CD4-positive, alpha-beta memory T cell (primary cell): Measurements from ENCODE around the gene CD48. TPM values are rescaled to one million over a fixed set of nuclear protein-coding genes. Genes with fewer than 3 reads are reported as not detected.

ENCODE experiments used
- CTCF ChIA-PET: fragments of 350-600 bp; sonication (Branson Sonifier 250); formaldehyde crosslinking; loops from one replicate; lab custom pipeline; 2021; ENCODE audit warnings: inconsistent platforms; ENCODE audit not compliant: partially characterized antibody; lab: Charles Lee
- POLR2A ChIA-PET: fragments of 350-600 bp; sonication (Branson Sonifier 250); formaldehyde crosslinking; loops from one replicate; lab custom pipeline; 2021; ENCODE audit not compliant: partially characterized antibody; lab: Charles Lee
- DNase-seq, 5 donors: peaks; one replicate each; pipeline versions ENCODE4 v3.0.0 to v3.0.0-alpha.2; 2020 to 2022; ENCODE audit warnings: mixed read lengths in 1 of 5
- H3K27ac ChIP-seq: one replicate; pipeline ENCODE4 v1.7.0; 2013; ENCODE audit warnings: low read depth, low read length
- H3K27me3 ChIP-seq: 2 replicates; pipeline ENCODE4 v1.7.0; 2013; ENCODE audit warnings: mild to moderate bottlenecking, low read length, moderate library complexity; ENCODE audit not compliant: insufficient read depth
- H3K36me3 ChIP-seq: 2 replicates; pipeline ENCODE4 v1.7.0; 2013; ENCODE audit warnings: mild to moderate bottlenecking, low read length, moderate library complexity; ENCODE audit not compliant: insufficient read depth
- H3K4me1 ChIP-seq: 2 replicates; pipeline ENCODE4 v1.7.0; 2013; ENCODE audit warnings: mild to moderate bottlenecking, low read length, moderate library complexity; ENCODE audit not compliant: insufficient read depth
- H3K4me3 ChIP-seq, 2 donors: one replicate each; pipeline ENCODE4 v1.7.0; 2013; ENCODE audit warnings: low read length in 2 of 2, mild to moderate bottlenecking in 1 of 2
- H3K9me3 ChIP-seq, 2 donors: one replicate each; pipeline ENCODE4 v1.7.0; 2013; ENCODE audit warnings: low read length in 2 of 2, control low read depth in 1 of 2; ENCODE audit not compliant: control insufficient read depth in 1 of 2
- H3K27ac Mint-ChIP-seq, 7 donors: one replicate each; pipeline ENCODE4 v1.8.0; 2020 to 2021; ENCODE audit warnings: mixed read lengths in 7 of 7, mild to moderate bottlenecking in 6 of 7, inconsistent platforms in 3 of 7, moderate library complexity in 3 of 7
- H3K27me3 Mint-ChIP-seq, 2 donors: one replicate each; pipeline ENCODE4 v1.8.0; 2020 to 2021; ENCODE audit warnings: mixed read lengths in 2 of 2
- H3K36me3 Mint-ChIP-seq, 2 donors: one replicate each; pipeline ENCODE4 v1.8.0; 2020 to 2021; ENCODE audit warnings: mixed read lengths in 2 of 2, inconsistent platforms in 1 of 2, mild to moderate bottlenecking in 1 of 2
- H3K4me1 Mint-ChIP-seq, 4 donors: one replicate each; pipeline ENCODE4 v1.8.0; 2020 to 2021; ENCODE audit warnings: mixed read lengths in 4 of 4, mild to moderate bottlenecking in 1 of 4
- H3K4me3 Mint-ChIP-seq, 8 donors: one replicate each; pipeline ENCODE4 v1.8.0; 2020 to 2021; ENCODE audit warnings: mixed read lengths in 8 of 8, mild to moderate bottlenecking in 7 of 8, moderate library complexity in 6 of 8, inconsistent platforms in 3 of 8
- H3K9me3 Mint-ChIP-seq, 8 donors: one replicate each; pipeline ENCODE4 v1.8.0; 2020 to 2021; ENCODE audit warnings: mixed read lengths in 8 of 8, mild to moderate bottlenecking in 5 of 8, inconsistent platforms in 3 of 8, moderate library complexity in 1 of 8
- intact Hi-C: fragments of 100-400 bp; cut with micrococcal nuclease; formaldehyde crosslinking; loops from one replicate; pipeline ENCODE4 v1.15.1; 2023
- polyA plus RNA-seq, 2 donors: library from polyadenylated mRNA; unstranded; fragments of 300-500 nt; fragmentation: Illumina TruSeq; gene quantifications; one replicate each; pipeline ENCODE4 v1.2.3, GENCODE V29; 2021
- total RNA-seq, 2 experiments: library from RNA; stranded (reverse); gene quantifications; one replicate each; pipeline ENCODE4 v1.2.3, GENCODE V29; 2021

CD48 gene
- total and polyA plus RNA-seq, 4 experiments from 2014 or later, result 228 to 329 (median 273) TPM

- peaks cover 0 to 4% (median 0%) of the 10 kb centered on the region in 8 donors for H3K9me3 Mint-ChIP-seq
- intact Hi-C loops, result loop anchor here (1.0 to 5.0 kb wide), 5 partner anchors 9 to 35 kb away; no protein-coding TSS in a partner anchor
- H3K27me3 Mint-ChIP-seq, result no peaks in the 10 kb centered on the region
- ChIA-PET CTCF (interaction anchor here (0.7 to 4.7 kb wide), 14 partner anchors 9 to 121 kb away, joined by 3 to 39 read pairs (median 4); no protein-coding TSS in a partner anchor), POLR2A (interaction anchor here (0.6 to 6.8 kb wide), 29 partner anchors 8 to 218 kb away, joined by 3 to 135 read pairs (median 5); partner anchors contain the start of genes CD48 and LY9)
- peaks cover 26 to 47% of the 10 kb centered on the region in 2 donors for H3K36me3 Mint-ChIP-seq
- H3K4me3 ChIP-seq, result peak within 1 kb of the TSS; percentile 80 to 97
- peaks cover 55% of the 10 kb centered on the region for H3K4me1 ChIP-seq
- peak within 1 kb of the TSS; percentile 88 for H3K27ac ChIP-seq
- H3K4me1 Mint-ChIP-seq, result peaks cover 47 to 94% (median 61%) of the 10 kb centered on the region in 4 donors
- no peaks in the 10 kb centered on the region for H3K9me3 ChIP-seq
- peak within 1 kb of the TSS; percentile 98 to 100 (median 99) for H3K4me3 Mint-ChIP-seq
- peak within 1 kb of the TSS; percentile 87 to 98 (median 97) for H3K27ac Mint-ChIP-seq
- no peaks in the 10 kb centered on the region for H3K27me3 ChIP-seq
- DNase-seq, result peak; percentile 45 to 74 (median 51)
- H3K36me3 ChIP-seq, result no peaks in the 10 kb centered on the region
Observed at GRCh38 chr1:160646711-160647328, 64.8 kb downstream of the CD48 start, which contains the start of gene SLAMF1. TSS of gene SLAMF1 (minus strand) at chr1:160647044. CDS start at chr1:160646945, 99 bp downstream.

- peaks cover 0 to 4% (median 0%) of the 10 kb centered on the region in 8 donors for H3K9me3 Mint-ChIP-seq
- H3K4me1 Mint-ChIP-seq, result peaks cover 45 to 94% (median 59%) of the 10 kb centered on the region in 4 donors
- ChIA-PET CTCF (interaction anchor here (0.6 to 4.7 kb wide), 14 partner anchors 14 to 519 kb away, joined by 3 to 39 read pairs (median 5); no protein-coding TSS in a partner anchor), POLR2A (interaction anchor here (0.9 to 6.8 kb wide), 28 partner anchors 8 to 218 kb away, joined by 3 to 135 read pairs (median 4); partner anchors contain the start of genes CD48 and LY9)
- intact Hi-C loops, result loop anchor here (2.0 to 5.0 kb wide), 3 partner anchors 17 to 34 kb away; no protein-coding TSS in a partner anchor
- peak overlapping the region; percentile 98 to 100 (median 99) for H3K4me3 Mint-ChIP-seq
- peak overlapping the region; percentile 88 for H3K27ac ChIP-seq
- no peaks in the 10 kb centered on the region for H3K36me3 ChIP-seq
- H3K4me3 ChIP-seq, result peak overlapping the region; percentile 80 to 97
- DNase-seq, result no peak
- H3K27me3 ChIP-seq, result no peaks in the 10 kb centered on the region
- no peaks in the 10 kb centered on the region for H3K9me3 ChIP-seq
- peaks cover 26 to 49% of the 10 kb centered on the region in 2 donors for H3K36me3 Mint-ChIP-seq
- H3K27me3 Mint-ChIP-seq, result no peaks in the 10 kb centered on the region
- H3K27ac Mint-ChIP-seq, result peak overlapping the region; percentile 87 to 98 (median 97)
- H3K4me1 ChIP-seq, result peaks cover 55% of the 10 kb centered on the region
Observed at GRCh38 chr1:160646180-160646579, 65.4 kb downstream of the CD48 start.

DNA sequence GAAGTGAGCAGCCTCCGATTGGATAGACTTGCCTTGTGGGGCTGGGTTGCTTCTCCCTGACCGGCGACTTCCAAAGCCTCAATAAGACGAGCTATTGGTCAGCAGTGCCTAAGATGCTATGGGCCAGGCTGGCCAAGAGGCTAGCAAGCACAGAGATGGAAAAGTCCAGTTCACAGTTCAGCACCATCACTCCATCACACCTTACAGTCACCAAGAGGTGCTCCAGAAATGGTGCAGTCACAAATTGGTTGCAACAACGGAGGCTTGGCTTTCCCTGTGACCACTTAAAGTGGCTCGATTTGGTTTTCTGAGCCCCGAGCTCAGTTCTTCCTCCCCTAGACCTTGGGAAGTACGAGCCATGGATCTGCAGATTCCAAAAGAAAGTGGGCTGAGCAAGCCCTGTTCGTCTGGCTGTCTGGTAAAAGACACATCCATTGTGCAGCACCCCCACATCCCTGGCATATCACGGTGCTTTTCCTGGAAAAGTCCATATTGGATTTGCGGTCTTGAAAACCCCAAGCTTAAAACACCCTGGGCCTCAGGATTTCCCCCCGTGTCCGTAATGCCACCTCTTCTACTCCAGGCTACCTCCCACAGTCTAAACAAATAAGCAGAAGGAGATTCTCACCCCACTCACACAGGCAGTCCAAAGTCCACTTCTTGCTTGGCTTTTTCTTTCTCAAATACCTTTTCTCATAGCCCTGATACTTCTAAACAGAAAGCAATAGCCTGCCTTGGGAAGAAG, 66.1 kb downstream of the CD48 start:
- Histone ChIP-seq H3K4me1 (peaks cover 55% of the 10 kb centered on the region), H3K27me3 (no peaks in the 10 kb centered on the region), H3K4me3 (peak overlapping the region; percentile 80 to 97), H3K36me3 (no peaks in the 10 kb centered on the region), H3K9me3 (no peaks in the 10 kb centered on the region), H3K27ac (peak overlapping the region; percentile 88)
- peaks cover 44 to 94% (median 59%) of the 10 kb centered on the region in 4 donors for H3K4me1 Mint-ChIP-seq
- peak overlapping the region; percentile 87 to 98 (median 97) for H3K27ac Mint-ChIP-seq
- H3K36me3 Mint-ChIP-seq, result peaks cover 25 to 51% of the 10 kb centered on the region in 2 donors
- CTCF ChIA-PET, result interaction anchor here (0.6 to 4.7 kb wide), 13 partner anchors 13 to 520 kb away, joined by 3 to 39 read pairs (median 5); no protein-coding TSS in a partner anchor
- no peaks in the 10 kb centered on the region for H3K27me3 Mint-ChIP-seq
- H3K9me3 Mint-ChIP-seq, result peaks cover 0 to 4% (median 0%) of the 10 kb centered on the region in 8 donors
- no peak for DNase-seq
- H3K4me3 Mint-ChIP-seq, result peak overlapping the region; percentile 98 to 100 (median 99)
- POLR2A ChIA-PET, result interaction anchor here (0.7 to 6.8 kb wide), 24 partner anchors 8 to 217 kb away, joined by 3 to 135 read pairs (median 4); partner anchors contain the start of genes CD48 and LY9
- intact Hi-C loops, result loop anchor here (2.0 to 5.0 kb wide), 3 partner anchors 17 to 33 kb away; no protein-coding TSS in a partner anchor

DNA sequence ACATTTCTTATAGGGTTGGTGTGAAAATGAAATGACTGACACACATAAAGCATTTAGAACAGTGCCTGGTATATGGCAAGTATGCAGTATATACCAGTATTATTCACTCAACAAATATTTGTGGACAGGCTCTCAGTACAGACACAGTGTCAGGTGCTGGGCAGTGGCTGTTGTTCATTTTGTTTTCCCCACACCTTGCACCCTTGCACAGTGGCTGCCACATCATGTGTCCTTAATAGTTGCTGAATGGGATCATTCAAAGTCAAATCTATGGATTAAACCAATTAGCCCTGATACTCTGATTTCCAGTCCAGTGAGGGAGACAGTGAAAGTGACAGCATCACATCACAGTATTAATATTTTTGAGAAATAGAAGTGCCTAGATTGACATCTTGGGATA, 67.2 kb downstream of the CD48 start:
- H3K27ac Mint-ChIP-seq, result peak overlapping the region; percentile 87 to 98 (median 97)
- no peaks in the 10 kb centered on the region for H3K27me3 Mint-ChIP-seq
- CTCF ChIA-PET, result interaction anchor here (4.1 to 4.7 kb wide), 2 partner anchors 26 to 30 kb away, joined by 36 to 39 read pairs; no protein-coding TSS in a partner anchor
- no peak for DNase-seq
- POLR2A ChIA-PET, result interaction anchor here (1.0 to 6.8 kb wide), 10 partner anchors 9 to 68 kb away, joined by 3 to 135 read pairs (median 20); partner anchors contain the start of gene CD48
- peaks cover 47 to 96% (median 62%) of the 10 kb centered on the region in 4 donors for H3K4me1 Mint-ChIP-seq
- H3K4me3 ChIP-seq, result peak overlapping the region; percentile 80 to 97
- H3K36me3 ChIP-seq, result no peaks in the 10 kb centered on the region
- intact Hi-C loops, result no loop called here
- peaks cover 32 to 60% of the 10 kb centered on the region in 2 donors for H3K36me3 Mint-ChIP-seq
- H3K27me3 ChIP-seq, result no peaks in the 10 kb centered on the region
- peak overlapping the region; percentile 88 for H3K27ac ChIP-seq
- H3K4me3 Mint-ChIP-seq, result peak overlapping the region; percentile 98 to 100 (median 99)
- peaks cover 0 to 4% (median 0%) of the 10 kb centered on the region in 8 donors for H3K9me3 Mint-ChIP-seq
- H3K4me1 ChIP-seq, result peaks cover 60% of the 10 kb centered on the region
- H3K9me3 ChIP-seq, result no peaks in the 10 kb centered on the region

GRCh38 chr1:160643138-160643537, 68.5 kb downstream of the CD48 start:
- H3K4me3 Mint-ChIP-seq, result peak overlapping the region; percentile 98 to 100 (median 99)
- Histone ChIP-seq H3K36me3 (no peaks in the 10 kb centered on the region), H3K4me3 (peak overlapping the region; percentile 5 to 80), H3K4me1 (peaks cover 65% of the 10 kb centered on the region), H3K9me3 (no peaks in the 10 kb centered on the region), H3K27ac (peak overlapping the region; percentile 88), H3K27me3 (no peaks in the 10 kb centered on the region)
- ChIA-PET POLR2A (interaction anchor here (0.9 to 6.8 kb wide), 14 partner anchors 11 to 153 kb away, joined by 3 to 82 read pairs (median 6); partner anchors contain the start of gene LY9), CTCF (interaction anchor here (1.4 to 4.7 kb wide), 4 partner anchors 14 to 38 kb away, joined by 3 to 44 read pairs (median 6); no protein-coding TSS in a partner anchor)
- H3K27me3 Mint-ChIP-seq, result no peaks in the 10 kb centered on the region
- H3K27ac Mint-ChIP-seq, result peak overlapping the region; percentile 87 to 98 (median 97)
- H3K4me1 Mint-ChIP-seq, result peaks cover 47 to 98% (median 63%) of the 10 kb centered on the region in 4 donors
- peaks cover 0 to 4% (median 0%) of the 10 kb centered on the region in 8 donors for H3K9me3 Mint-ChIP-seq
- no peak for DNase-seq
- intact Hi-C loops, result no loop called here
- H3K36me3 Mint-ChIP-seq, result peaks cover 35 to 68% of the 10 kb centered on the region in 2 donors

DNA sequence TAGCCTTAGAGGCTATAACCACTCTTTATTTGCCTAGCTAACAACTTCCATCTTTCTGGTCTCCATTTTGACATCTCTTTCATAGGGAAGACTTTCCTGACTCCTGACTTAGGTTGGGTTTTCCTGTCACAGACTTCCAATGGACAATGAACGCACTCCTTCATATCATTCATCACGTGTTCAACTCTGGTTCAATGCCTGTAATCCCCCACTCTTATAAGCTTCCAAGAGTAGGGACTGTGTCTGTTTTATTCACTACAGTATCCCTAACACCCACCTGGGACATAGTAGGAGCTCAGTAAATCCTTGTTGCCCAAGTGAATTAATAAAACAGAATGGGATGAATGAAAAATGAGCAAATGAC, 69.4 kb downstream of the CD48 start:
- ChIA-PET CTCF (interaction anchor here (0.7 to 4.7 kb wide), 7 partner anchors 10 to 64 kb away, joined by 3 to 44 read pairs (median 5); no protein-coding TSS in a partner anchor), POLR2A (interaction anchor here (0.7 to 6.8 kb wide), 17 partner anchors 10 to 154 kb away, joined by 3 to 82 read pairs (median 4); partner anchors contain the start of gene LY9)
- intact Hi-C loops, result no loop called here
- peaks cover 65% of the 10 kb centered on the region for H3K4me1 ChIP-seq
- H3K9me3 Mint-ChIP-seq, result peaks cover 0 to 4% (median 0%) of the 10 kb centered on the region in 8 donors
- H3K27me3 ChIP-seq, result no peaks in the 10 kb centered on the region
- peak overlapping the region; percentile 87 to 98 (median 97) for H3K27ac Mint-ChIP-seq
- no peak for DNase-seq
- H3K4me3 ChIP-seq, result peak overlapping the region; percentile 6 to 80
- H3K4me3 Mint-ChIP-seq, result peak overlapping the region; percentile 98 to 100 (median 99)
- H3K9me3 ChIP-seq, result no peaks in the 10 kb centered on the region
- H3K4me1 Mint-ChIP-seq, result peaks cover 49 to 98% (median 64%) of the 10 kb centered on the region in 4 donors
- peaks cover 37 to 73% of the 10 kb centered on the region in 2 donors for H3K36me3 Mint-ChIP-seq
- no peaks in the 10 kb centered on the region for H3K27me3 Mint-ChIP-seq
- peak overlapping the region; percentile 88 for H3K27ac ChIP-seq
- peaks cover 2% of the 10 kb centered on the region for H3K36me3 ChIP-seq
